Glutamatergic neuron (in vitro differentiated cells): Measurements from ENCODE around the gene KRTAP10-4. TPM values are rescaled to one million over a fixed set of nuclear protein-coding genes. Genes with fewer than 3 reads are reported as not detected.
"Not testable (repeated sequence)": the region's sequence is repeated elsewhere in the genome, so short reads cannot be mapped to it uniquely, and the experiment has no call there.

Experiments
- DNase-seq: peaks from one replicate; pipeline ENCODE4 v3.0.0; 2022
- H3K27ac Mint-ChIP-seq: one replicate; pipeline ENCODE4 v1.8.0; 2020; ENCODE audit warnings: mild to moderate bottlenecking, mixed read lengths, inconsistent platforms; ENCODE audit not compliant: unreplicated experiment
- H3K27me3 Mint-ChIP-seq: one replicate; pipeline ENCODE4 v1.8.0; 2020; ENCODE audit warnings: mild to moderate bottlenecking, moderate library complexity, mixed read lengths, inconsistent platforms; ENCODE audit not compliant: unreplicated experiment
- H3K36me3 Mint-ChIP-seq: one replicate; pipeline ENCODE4 v1.8.0; 2020; ENCODE audit warnings: mild to moderate bottlenecking, mixed read lengths, inconsistent platforms; ENCODE audit not compliant: unreplicated experiment
- H3K4me1 Mint-ChIP-seq: one replicate; pipeline ENCODE4 v1.8.0; 2020; ENCODE audit warnings: mild to moderate bottlenecking, low read depth, mixed read lengths, inconsistent platforms; ENCODE audit not compliant: unreplicated experiment
- H3K4me3 Mint-ChIP-seq: one replicate; pipeline ENCODE4 v1.8.0; 2020; ENCODE audit warnings: mild to moderate bottlenecking, mixed read lengths, inconsistent platforms; ENCODE audit not compliant: unreplicated experiment
- H3K9me3 Mint-ChIP-seq: one replicate; pipeline ENCODE4 v1.8.0; 2020; ENCODE audit warnings: mild to moderate bottlenecking, moderate library complexity, mixed read lengths, inconsistent platforms; ENCODE audit not compliant: unreplicated experiment
- total RNA-seq: library from RNA; stranded (reverse); fragmentation: NEBNext Ultra II Directional; extraction: Animal tissue kit (Norgen Biotek cat#: 25700); gene quantifications from one replicate; pipeline ENCODE4 v1.2.1, GENCODE V29; 2021; ENCODE audit not compliant: unreplicated experiment
- TF ChIP-seq, protein P1 (sequence below): fragments of 200-600 bp; sonication (generic); IDR thresholded peaks from one replicate; pipeline ENCODE4 v1.5.0; 2021; ENCODE audit not compliant: partially characterized antibody, unreplicated experiment

KRTAP10-4 gene
- total RNA-seq, 1 donor from 2014 or later, result not detected

DNA sequence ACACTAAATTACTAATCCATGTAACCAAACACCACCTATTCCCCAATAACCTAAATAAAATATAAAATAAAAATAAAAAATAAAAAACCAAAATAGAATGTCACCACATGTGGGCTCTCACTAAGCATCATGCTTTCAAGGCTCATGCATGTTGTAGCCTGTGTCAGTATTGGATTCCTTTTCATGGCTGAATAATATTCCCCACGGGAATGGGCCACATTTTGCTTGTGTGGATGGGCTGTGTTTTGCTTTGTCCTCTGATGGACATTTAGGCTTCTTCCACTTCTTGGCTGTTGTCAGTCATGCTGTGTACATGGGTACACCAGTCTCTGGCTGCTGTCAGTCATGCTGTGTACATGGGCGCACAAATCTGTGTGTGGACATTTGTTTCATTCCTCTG lies 15.6 kb downstream of the KRTAP10-4 start:
- Mint-ChIP-seq H3K4me1 (peaks cover 9% of the 10 kb centered on the region), H3K36me3 (peaks cover 4% of the 10 kb centered on the region), H3K27me3 (peaks cover 8% of the 10 kb centered on the region), H3K4me3 (no peak overlapping the region), H3K9me3 (peaks cover 8% of the 10 kb centered on the region), H3K27ac (no peak overlapping the region)
- DNase-seq, result no peak
- TF ChIP-seq, protein P1, sequence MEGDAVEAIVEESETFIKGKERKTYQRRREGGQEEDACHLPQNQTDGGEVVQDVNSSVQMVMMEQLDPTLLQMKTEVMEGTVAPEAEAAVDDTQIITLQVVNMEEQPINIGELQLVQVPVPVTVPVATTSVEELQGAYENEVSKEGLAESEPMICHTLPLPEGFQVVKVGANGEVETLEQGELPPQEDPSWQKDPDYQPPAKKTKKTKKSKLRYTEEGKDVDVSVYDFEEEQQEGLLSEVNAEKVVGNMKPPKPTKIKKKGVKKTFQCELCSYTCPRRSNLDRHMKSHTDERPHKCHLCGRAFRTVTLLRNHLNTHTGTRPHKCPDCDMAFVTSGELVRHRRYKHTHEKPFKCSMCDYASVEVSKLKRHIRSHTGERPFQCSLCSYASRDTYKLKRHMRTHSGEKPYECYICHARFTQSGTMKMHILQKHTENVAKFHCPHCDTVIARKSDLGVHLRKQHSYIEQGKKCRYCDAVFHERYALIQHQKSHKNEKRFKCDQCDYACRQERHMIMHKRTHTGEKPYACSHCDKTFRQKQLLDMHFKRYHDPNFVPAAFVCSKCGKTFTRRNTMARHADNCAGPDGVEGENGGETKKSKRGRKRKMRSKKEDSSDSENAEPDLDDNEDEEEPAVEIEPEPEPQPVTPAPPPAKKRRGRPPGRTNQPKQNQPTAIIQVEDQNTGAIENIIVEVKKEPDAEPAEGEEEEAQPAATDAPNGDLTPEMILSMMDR, result no peak

DNA sequence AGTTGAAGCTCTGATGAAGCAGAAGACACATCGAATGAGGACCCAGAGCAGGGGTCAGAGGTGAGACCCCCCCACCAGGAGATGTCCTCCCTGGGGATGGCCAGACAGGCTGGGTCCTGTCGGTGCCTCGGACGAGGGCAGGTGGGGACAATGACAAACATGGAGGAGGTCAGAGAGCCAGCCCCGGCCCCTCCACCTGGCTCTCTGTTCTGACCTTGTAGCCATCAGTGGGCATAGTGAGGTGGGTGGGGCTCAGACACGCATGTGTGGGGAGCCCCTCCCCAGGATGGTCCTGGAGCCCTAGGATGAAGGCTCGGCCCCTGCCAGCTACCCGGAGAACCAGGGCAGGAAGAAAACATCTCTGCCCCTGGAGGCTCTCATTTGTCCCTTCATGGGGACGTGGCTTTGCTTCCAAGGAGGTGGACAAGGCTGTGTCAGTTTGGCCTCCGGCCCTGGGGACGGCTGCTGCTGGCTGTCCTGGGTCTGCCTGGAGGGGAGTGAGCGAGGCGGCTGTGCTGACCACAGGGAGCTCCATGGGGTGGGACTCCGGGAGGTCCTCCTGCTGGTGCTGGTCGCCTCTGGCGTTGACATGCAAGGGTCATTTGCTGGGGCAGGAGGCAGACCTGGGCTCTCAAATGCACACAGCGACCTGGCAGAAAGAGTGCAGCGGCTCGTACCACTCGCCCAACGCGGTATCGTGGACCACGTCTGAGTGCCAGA lies 16.2 kb downstream of the KRTAP10-4 start:
- TF ChIP-seq, protein P1, result no peak
- H3K4me1 Mint-ChIP-seq, result peaks cover 9% of the 10 kb centered on the region
- H3K27ac Mint-ChIP-seq, result no peak overlapping the region
- peaks cover 4% of the 10 kb centered on the region for H3K36me3 Mint-ChIP-seq
- H3K27me3 Mint-ChIP-seq, result peaks cover 8% of the 10 kb centered on the region
- H3K4me3 Mint-ChIP-seq, result no peak overlapping the region
- DNase-seq, result no peak
- peaks cover 8% of the 10 kb centered on the region for H3K9me3 Mint-ChIP-seq

GRCh38 chr21:44590311-44590721 lies 16.8 kb downstream of the KRTAP10-4 start:
- Mint-ChIP-seq H3K27me3 (peaks cover 8% of the 10 kb centered on the region), H3K4me3 (no peak overlapping the region), H3K27ac (no peak overlapping the region), H3K4me1 (peaks cover 9% of the 10 kb centered on the region), H3K36me3 (peaks cover 4% of the 10 kb centered on the region), H3K9me3 (peaks cover 5% of the 10 kb centered on the region)
- TF ChIP-seq, protein P1, result no peak
- no peak for DNase-seq

- not testable (repeated sequence) for H3K27me3 Mint-ChIP-seq, H3K4me3 Mint-ChIP-seq, H3K9me3 Mint-ChIP-seq, DNase-seq, H3K4me1 Mint-ChIP-seq, H3K36me3 Mint-ChIP-seq
- peak overlapping the region; percentile 33 for H3K27ac Mint-ChIP-seq
Observed at GRCh38 chr21:44590897-44591800, 17.6 kb downstream of the KRTAP10-4 start.

- H3K27me3 Mint-ChIP-seq, H3K9me3 Mint-ChIP-seq, H3K4me3 Mint-ChIP-seq, H3K4me1 Mint-ChIP-seq, H3K36me3 Mint-ChIP-seq, H3K27ac Mint-ChIP-seq, DNase-seq: not testable (repeated sequence)
Observed at GRCh38 chr21:44591801-44592130, 18.2 kb downstream of the KRTAP10-4 start.
